ENCODE measurements around the gene TM7SF2.
"Not testable (repeated sequence)": the region's sequence is repeated elsewhere in the genome, so short reads cannot be mapped to it uniquely, and the experiment has no call there.

The TM7SF2 gene

DNA sequence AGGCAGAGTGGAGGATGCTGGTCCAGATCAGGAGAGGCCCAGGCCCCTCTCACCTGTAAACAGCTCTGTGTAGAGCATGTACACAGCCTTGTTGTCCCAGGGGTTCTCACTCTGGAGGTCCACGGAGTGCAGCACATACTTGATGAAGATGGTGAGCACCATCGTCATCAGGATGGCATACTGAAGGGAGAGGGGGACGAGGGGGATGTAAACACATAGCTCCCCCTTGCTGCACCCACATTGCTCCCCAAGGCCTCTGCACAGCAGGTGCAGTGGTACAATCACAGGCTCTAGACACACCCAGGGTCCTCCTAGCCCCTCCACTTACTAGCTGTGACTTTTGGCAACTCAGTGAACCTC is 19.7 kb downstream of the TM7SF2 start:
- DNase-seq: no peak

DNA sequence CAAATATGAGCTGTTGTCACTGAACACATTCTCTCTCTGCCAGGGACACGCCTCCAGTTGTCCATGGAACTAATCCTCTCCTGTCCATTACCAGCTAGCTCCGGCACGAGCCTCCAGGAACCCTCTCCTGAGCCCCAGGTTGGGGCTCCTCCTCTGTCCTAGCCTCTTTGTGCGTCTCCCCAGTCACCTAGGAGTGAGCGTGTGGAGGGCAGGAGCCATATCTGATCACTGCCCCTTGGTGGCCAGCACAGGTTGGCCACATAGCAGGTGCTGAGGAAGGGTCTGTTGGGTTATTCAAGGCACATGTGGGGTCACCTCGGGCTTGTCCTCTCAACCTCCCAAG is 20.2 kb downstream of the TM7SF2 start:
- DNase-seq: no peak

DNA sequence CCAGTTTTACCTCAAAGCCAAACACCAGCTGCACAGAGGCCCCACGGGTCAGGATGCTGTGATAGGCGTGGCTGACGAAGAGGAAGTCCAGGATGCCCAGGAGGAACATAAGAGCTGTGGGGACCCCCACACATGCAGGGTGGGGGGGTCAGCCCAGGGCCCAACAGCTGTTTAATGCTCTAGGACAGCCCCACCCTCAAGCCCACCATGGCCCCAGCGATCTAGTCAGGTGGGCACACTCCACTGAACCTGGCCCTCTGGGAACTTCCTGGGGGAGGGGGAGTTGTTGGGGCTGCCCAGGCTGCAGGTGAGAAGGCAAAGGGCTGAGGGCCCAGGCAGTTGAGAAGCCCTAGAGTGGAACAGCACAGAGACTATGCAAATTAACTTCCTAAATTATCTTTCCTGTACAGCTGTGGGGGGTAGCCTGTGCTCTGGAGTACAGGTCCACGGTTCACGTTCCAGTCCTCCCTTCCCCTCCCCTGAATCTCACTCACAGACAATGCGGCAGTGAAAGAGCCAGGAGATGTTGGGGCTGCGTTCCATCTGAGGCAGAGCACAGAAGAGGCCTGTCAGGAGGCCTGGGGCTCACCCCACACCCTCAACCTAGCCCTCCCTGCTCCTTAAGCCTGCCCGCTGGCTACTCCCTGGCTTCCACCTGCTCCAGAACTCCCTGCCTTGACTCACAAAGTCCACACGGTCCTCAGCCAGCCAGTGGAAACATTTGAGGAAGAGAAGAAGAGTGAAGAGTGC is 20.7 kb downstream of the TM7SF2 start:
- DNase-seq: no peak

DNA sequence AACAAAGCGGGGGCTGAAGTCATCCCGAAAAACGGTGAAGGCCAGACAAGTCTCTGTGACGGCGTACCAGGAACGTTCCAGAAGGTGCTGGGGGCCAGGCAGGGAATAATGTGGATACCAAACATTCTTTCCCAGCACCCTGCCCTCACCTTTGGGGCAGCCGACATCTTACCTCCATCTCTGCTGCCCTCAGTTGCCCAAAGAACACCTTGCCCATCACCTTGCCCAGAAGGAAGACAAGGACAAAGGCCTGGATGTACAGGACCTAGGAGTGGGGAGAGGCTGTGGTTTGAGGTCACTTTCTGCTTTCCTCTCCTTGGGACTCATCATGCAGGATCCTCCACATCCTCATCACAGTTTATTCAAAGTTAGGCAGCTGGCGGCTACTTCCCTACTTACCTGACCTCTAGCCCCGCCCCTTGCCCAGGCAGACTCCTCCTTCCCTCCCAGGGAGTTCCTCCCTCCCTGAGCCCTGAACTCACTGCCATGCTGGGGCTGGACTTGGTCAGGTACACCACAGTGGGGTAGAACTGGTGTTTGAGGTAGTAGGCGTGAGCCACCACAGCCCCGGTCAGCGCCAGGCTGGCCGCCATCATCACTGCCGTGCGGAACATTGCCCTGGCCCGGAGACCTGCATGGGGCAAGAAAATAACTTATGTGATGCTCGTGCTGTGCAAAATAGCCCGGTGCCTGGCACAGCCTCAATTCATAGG is 21.5 kb downstream of the TM7SF2 start:
- DNase-seq: peak in 3 of 6 experiments; percentile 15 to 48 (median 25)

DNA sequence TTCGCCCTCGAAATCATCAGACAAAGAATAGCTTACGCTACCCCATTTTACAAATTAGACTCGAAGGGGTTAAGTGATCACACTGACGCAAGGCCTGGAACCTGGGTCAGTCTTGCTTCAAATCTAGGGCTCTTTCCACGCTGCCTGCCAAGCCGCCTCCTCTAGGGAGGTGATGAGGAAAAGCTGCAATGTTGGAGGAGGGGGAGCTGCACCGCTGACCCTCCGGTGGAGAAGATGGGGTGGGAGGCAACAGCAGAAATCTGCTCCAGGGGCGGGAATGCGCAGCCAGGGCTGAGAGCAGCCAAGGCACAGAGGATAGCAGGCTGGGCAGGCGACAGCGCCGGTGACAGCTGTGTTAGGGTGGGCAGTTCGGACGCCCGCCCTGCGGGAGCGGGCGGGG is 22.1 kb downstream of the TM7SF2 start:
- DNase-seq: no peak

DNA sequence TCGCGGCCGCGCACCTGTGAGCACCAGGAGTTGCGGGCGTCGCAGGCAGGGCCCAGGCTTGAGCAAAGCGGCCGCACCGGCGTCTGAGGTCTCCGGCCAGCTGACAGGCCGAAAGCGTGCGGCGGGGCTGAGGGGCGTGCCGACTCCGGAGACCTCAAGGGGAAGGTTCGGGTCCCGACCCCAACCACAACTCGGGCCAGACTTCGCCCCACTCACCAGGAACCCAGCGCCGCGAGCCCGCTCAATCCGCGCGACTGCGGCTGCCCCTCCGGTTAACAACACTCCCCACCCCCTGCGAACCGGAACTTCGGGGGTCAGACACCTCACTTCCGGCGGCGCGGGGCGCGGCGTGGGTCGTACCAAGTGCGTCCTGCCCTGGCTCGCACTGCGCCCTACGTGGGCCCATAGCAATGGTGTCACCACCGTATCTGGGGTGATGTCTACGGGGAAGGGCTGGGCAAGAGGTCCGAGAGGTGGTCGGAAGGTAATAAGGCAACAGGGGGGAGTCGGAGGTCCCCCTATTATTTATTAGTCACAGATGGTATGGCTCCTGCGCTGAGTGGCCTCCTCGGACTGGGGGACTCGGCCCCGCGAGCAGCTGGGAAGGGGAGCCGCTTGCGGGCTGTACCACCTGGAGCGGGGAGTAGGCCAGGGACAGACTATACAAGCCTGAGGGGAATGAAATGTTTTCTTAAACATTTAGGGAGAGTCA is 22.7 kb downstream of the TM7SF2 start, which contains the start of gene SYVN1:
Gene SYVN1 (minus strand): TSS at position 280 of the 712 bp plus-strand sequence. CDS start 918 bp downstream, outside the sequence.
- peak; percentile 83 to 97 (median 88) for DNase-seq

DNA sequence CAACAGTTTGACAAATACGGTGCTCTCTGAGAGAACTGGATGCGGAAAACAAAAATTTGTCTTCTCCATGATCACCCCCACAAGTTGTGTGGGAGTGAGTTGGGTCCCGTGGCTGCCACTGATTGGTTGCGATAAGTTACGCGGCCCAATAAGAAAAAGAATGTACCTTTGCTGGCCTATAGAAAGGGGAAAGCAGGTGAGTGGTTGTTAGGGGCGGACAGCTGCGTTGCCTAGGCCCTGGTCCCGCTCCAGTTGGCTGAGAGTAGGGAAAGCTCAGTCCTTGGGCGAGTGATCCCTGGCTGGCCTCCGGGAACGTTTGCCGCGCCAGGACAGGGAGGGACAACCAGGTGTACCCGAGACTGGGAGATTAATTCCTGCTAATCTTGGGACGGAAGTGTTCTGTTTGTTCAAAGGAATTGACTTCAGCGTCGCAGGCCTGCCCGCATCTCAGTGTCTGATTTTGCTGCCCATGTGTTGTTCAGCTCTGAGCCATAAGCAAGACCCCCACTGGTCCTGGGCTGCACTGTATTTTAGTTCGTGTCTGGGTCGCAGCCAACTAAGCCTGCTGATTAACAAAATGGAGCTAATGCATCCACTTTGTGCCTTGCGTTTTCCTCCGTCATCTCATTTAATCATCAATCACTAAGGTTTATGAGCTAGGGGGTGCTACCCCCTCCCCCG is 23.4 kb downstream of the TM7SF2 start:
- peak; percentile 81 to 97 (median 88) for DNase-seq

DNA sequence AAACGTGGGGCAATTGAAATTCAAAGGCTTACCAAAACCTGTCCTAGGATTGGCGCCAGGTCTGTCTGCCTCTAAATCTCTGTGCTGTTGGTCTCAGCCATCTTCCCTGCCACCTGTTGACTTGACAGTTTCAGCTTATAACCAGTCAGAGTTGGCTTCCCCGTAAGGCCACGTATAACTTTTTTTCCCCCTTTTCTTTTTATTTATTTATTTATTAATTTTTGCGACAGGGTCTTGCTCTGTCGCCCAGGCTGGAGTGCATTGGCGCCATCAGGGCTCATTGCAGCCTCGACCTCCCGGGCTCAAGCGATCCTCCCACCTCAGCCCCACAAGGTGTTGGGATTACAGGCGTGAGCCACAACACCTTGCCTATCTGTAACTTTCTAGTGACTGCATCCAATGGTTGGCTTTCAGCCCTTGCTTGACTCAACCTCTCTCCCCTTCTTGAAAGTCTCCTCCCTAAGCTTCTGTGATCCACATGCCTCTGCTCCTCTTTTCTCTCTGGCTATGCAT is 24.0 kb downstream of the TM7SF2 start:
- peak in 1 of 6 experiments; percentile 50 for DNase-seq

DNA sequence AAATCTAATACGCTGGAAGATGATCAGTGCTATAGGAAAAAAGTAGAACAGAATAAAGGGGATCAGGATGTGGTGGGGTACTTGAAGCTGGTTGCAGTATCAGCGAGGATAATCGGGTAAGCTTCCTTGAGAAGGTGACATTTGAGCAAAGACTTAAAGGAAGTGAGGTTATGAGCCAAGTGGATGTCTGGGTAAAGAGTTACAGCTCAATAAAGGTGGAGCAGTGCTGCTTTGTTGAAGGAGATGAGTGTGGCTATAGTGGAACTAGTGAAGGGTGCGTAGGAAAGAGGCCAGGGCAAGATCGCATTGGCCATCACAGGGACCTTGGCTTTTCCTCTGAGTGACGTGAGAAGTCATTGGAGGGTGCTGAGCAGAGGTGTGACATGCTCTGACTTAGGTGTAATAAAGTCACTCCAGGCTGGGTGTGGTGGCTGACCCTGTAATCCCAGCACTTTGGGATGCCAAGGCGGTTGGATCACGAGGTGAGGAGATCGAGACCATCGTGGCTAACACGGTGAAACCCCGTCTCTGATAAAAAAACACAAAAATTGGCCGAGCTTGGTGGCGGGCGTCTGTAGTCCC is 24.9 kb downstream of the TM7SF2 start:
- no peak for DNase-seq

DNA sequence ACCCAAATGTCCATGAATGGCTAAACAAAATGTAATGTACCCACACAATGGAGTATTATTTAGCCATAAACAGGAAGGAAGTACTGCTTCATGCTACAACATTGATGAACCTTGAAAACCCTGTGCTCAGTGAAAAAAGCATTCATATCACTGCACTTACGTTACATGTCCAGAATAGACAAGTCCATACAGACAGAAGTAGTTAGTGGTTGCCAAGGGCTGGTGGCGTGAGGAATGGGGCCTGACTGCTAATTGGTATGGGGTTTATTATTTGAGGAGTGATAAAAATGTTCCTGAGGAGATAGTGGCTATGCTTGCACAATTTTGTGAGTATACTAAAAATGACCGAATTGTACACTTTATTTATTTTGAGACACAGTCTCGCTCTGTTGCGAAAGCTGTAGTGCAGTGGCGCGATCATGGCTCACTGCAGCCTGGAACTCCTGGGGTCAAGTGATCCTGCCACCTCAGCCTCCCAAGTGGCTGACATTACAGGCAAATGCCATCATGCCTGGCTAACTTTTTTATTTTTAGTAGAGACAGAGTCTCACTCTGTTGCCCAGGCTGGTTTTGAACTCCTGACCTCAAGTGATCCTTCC is 30.3 kb downstream of the TM7SF2 start:
- no peak for DNase-seq

DNA sequence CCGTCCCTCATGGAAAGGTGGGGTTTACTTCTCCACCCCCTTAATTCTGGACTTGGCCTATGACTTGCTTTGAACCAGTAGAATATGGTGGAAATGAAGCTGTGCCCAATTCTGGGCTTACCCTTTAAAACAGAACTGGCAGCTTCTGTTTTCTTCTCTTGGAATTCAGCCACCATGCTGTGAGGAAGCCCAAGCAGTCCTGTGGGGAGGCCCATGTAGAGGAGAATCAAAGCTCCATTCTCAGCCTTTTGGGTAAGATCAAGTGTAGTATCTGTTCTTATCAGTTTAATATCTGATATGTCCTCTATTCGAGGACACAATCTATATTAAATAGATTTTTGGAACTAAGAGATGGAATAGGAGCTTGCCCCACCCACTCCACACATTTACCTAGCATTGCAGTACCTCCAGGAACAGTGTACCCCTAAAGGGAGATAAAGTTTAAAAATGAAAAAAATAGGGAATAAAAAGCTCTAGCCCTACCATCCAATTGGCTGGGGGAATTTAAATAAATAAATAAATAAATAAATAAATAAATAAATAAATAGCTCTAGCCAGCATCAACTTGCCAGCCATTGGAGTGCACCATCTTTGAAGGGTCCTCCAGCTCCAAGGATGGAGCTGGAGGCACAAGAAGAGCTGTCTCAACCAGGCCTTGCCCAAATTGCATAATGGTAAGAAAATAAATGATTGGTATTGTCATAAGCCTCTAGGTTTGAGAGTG is 35.8 kb downstream of the TM7SF2 start:
- DNase-seq: no peak

DNA sequence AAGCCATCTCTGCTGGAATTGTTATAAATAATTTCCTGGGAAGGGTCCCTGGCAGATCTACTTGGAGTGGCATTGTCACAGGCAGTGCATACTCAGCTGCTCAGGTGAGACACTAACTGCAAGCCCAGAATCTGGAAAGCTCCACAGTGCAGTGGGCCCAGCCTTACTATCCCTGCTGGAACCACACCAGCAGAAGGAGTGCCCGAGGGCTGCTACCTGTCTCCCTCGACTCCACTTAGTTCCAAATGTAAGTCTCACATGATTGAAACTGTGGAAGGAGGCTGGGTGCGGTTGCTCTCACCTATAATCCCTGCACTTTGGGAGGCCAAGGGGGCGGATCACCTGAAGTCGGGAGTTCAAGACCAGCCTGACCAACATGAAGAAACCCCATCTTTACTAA is 37.0 kb downstream of the TM7SF2 start:
- DNase-seq: no peak

DNA sequence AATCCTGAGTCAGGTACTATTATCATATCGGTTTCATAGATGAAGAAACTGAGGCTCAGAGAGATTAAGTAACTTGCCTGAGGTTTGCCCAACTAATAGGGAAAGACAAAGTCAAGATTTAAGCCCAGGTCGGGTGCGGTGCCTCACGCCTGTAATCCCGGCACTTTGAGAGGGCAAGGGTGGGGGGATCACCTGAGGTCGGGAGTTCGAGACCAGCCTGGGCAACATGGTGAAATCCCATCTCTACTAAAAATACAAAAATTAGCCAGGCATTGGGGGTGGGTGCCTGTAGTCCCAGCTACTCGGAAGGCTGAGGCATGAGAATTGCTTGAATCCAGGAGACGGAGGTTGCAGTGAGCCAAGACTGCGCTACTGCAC is 38.4 kb downstream of the TM7SF2 start:
- not testable (repeated sequence) for DNase-seq

DNA sequence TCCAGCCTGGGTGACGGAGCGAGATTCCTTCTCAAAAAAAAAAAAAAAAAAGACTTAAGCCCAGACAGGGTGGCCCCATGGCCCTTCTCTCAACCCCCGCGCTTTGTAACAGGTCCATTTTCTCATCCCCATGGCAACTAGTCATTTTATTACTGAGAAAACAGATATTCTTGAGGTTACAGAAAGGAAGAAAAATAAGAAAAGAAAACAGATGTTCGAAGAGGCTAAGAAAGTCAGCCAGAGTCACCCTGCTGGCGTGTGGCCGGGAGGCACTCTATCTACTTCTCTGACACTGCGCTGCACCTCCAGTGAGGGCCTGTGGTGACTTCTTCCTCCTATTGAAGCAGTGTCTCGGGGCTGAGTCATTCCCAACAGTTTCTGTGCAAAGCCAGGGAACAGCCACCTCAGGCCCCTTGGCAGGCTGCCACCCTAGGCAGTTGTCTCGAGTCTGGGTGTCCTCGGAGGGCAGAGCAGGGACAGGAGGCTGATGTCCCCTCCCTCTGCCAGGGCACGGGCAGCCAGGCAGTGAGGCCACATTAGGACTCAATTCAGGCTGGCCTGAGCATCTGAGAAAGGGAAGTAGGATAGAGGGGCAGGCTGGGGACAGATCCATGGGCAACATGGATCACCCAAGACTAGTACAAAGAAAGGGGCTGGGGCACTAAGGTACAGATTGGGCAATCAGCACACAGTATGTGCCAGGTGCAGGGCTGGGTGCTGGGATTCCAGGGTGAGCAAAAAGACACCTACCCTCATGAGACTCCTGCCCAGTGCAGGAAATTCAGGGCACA is 39.0 kb downstream of the TM7SF2 start:
- no peak for DNase-seq

DNA sequence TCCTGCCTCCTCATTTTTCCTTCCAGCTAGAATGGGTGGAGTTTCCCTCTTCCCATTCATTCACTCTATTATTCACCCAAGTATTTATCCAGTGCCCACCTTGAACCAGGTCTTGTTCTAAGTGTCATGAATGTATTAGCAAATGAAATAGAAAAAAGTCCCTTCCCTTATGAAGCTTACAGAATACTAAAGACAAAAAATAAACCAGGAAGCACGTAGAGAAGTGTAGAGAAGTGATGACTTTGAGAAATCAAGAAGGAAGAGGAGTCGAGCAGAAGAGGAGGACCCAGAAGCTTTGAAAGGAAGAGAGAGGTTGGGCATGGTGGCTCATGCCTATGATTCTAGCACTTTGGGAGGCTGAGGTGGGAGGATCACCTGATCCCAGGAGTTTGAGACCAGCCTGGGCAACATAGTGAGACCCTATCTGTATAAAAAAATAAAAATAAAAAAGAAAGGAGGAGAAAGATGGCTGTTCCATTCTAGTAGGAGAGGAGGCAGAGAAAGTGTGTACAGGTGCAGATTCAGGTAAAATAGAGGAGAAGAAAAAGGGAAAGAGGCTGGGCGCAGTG is 39.7 kb downstream of the TM7SF2 start:
- no peak for DNase-seq

DNA sequence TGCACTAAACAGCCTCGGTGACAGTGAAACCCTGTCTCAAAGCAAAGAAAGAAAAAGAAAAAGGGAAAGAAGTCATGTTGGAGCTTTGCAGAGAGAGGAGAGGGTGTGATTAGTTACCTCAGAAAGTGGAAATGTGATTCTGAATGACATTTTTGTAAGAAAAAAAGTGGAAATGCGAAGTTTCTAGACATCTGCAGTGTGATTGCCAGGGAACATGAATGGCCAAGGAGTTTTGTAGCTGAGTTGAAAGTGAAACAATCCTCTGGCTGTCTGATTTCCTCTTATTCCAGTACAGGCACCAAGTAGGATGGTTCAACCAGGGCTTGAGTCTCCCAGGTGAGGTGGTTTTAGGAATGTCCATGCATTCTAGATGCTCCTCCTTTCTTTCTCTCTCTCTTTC is 40.5 kb downstream of the TM7SF2 start:
- no peak for DNase-seq

DNA sequence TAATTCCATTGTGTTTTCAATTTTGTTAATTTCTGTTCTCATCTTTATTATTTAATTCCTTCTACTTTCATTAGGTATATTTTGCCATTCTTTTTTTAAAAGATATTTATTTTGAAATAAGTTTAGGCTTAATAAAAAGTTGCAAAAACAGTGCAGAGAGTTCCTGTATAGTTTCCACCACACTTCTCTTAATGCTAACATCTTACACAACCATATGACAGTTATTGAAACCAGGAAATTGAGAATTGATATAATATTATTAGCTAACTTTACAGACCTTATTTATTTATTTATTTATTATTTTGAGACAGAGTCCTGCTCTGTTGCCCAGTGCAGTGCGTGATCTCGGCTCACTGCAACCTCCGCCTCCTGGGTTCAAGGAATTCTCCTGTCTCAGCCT is 44.6 kb downstream of the TM7SF2 start:
- DNase-seq: no peak

DNA sequence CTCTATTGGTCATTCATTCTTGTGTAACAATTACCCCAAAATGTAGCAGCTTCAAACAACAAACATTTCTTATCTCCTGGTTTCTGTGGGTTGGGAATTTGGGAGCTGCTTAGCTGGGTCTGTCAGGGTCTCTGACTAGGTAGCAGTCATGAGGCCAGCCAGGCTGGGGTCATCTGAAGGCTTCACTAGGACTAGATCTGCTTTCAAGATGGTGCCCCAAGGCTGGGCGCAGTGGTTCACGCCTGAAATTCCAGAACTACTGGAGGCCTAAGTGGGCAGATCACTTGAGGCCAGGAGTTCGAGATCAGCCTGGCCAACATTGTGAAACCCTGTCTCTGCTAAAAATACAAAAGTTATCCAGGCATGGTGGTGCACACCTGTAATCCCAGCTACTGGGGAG is 45.3 kb downstream of the TM7SF2 start:
- no peak for DNase-seq

DNA sequence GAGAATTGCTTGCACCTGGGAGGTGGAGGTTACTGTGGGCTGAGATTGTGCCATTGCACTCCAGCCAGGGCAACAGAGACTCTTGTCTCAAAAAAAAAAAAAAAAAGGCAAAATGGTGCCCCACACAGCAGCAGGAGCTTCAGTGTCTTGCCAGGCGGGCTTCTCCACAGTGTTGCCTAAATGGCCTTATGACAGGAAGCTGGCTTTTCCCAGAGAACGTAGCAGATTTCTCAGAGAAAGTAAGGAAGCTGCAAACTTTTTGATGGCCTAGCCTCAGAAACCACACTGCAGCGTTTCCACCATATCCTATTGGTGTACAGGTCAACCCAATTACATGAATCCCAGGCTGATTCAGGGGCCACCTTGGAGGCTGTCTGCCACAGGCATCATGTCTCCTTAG is 45.7 kb downstream of the TM7SF2 start:
- no peak for DNase-seq

DNA sequence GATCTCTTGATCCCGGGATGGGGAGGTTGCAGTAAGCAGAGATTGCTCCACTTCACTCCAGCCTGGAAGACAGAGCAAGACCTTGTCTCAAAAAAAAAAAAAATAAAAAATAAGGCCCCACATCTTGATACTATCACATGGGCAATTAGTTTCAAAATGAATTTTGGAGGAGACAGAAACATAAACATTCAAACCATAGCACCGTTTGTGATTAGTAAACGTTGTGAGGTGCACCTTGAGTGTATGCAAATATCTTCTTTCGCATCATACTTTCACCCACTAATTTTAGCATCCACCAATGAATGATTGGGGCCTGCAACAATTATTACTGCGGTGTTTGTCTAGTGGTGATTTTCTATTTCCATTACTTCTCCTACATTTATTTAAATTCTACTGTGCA is 47.3 kb downstream of the TM7SF2 start:
- no peak for DNase-seq

All from stimulated activated naive CD4-positive, alpha-beta T cell (primary cell).